SKM-1 (cell line): Measurements from ENCODE around the gene BORCS5.
"Not testable (repeated sequence)": the region's sequence is repeated elsewhere in the genome, so short reads cannot be mapped to it uniquely, and the experiment has no call there.

Experiments
- DNase-seq: peaks from one replicate; lab custom pipeline; 2025; ENCODE audit not compliant: unreplicated experiment; lab: John Stamatoyannopoulos, UW

BORCS5 gene

GRCh38 chr12:12392413-12392812 is 35.5 kb downstream of the BORCS5 start:
- no peak for DNase-seq

- DNase-seq = no peak
Measured at GRCh38 chr12:12393171-12393570, 36.3 kb downstream of the BORCS5 start.

GRCh38 chr12:12396694-12397093 is 39.8 kb downstream of the BORCS5 start:
- DNase-seq = no peak

- DNase-seq = no peak
Measured at GRCh38 chr12:12397184-12397583, 40.3 kb downstream of the BORCS5 start.

- DNase-seq = no peak
Measured at GRCh38 chr12:12398026-12398859, 41.4 kb downstream of the BORCS5 start.

- DNase-seq = no peak
Measured at GRCh38 chr12:12399161-12399560, 42.3 kb downstream of the BORCS5 start.

- no peak for DNase-seq
Measured at GRCh38 chr12:12399776-12400305, 43.0 kb downstream of the BORCS5 start.

- DNase-seq = no peak
Measured at GRCh38 chr12:12400793-12401192, 43.9 kb downstream of the BORCS5 start.

- no peak for DNase-seq
Measured at GRCh38 chr12:12403264-12404248, 46.7 kb downstream of the BORCS5 start.

GRCh38 chr12:12404297-12404696 is 47.4 kb downstream of the BORCS5 start:
- DNase-seq = no peak

- DNase-seq = no peak
Measured at GRCh38 chr12:12405882-12406281, 49.0 kb downstream of the BORCS5 start.

GRCh38 chr12:12406762-12407161 is 49.9 kb downstream of the BORCS5 start:
- no peak for DNase-seq

- no peak for DNase-seq
Measured at GRCh38 chr12:12408265-12408690, 51.4 kb downstream of the BORCS5 start.

- not testable (repeated sequence) for DNase-seq
Measured at GRCh38 chr12:12409337-12409736, 52.5 kb downstream of the BORCS5 start.

- no peak for DNase-seq
Measured at GRCh38 chr12:12415886-12416285, 59.0 kb downstream of the BORCS5 start.

GRCh38 chr12:12419165-12419564 is 62.3 kb downstream of the BORCS5 start:
- not testable (repeated sequence) for DNase-seq

- DNase-seq = no peak
Measured at GRCh38 chr12:12423367-12423766, 66.5 kb downstream of the BORCS5 start.

GRCh38 chr12:12425001-12425400 is 68.1 kb downstream of the BORCS5 start:
- no peak for DNase-seq

GRCh38 chr12:12425616-12426015 is 68.7 kb downstream of the BORCS5 start:
- no peak for DNase-seq

GRCh38 chr12:12427568-12427967 is 70.7 kb downstream of the BORCS5 start:
- DNase-seq = no peak

GRCh38 chr12:12428047-12428446 is 71.2 kb downstream of the BORCS5 start:
- no peak for DNase-seq
